Neuron (in vitro differentiated cells): ENCODE results near the gene SCARF2.
"Not testable (repeated sequence)": the region's sequence is repeated elsewhere in the genome, so short reads cannot be mapped to it uniquely, and the experiment has no call there.

Source experiments
- H2AFZ ChIP-seq: one replicate; pipeline ENCODE4 v1.6.1; 2013; ENCODE audit warnings: low read depth, mild to moderate bottlenecking, inconsistent platforms, low read length, moderate library complexity
- H3K27me3 ChIP-seq: one replicate; pipeline ENCODE4 v1.6.1; 2013; ENCODE audit warnings: low read length; ENCODE audit not compliant: insufficient read depth
- H3K36me3 ChIP-seq: one replicate; pipeline ENCODE4 v1.6.1; 2013; ENCODE audit warnings: low read length; ENCODE audit not compliant: insufficient read depth
- H3K4me1 ChIP-seq: one replicate; pipeline ENCODE4 v1.6.1; 2013; ENCODE audit warnings: low read length; ENCODE audit not compliant: insufficient read depth
- H3K4me3 ChIP-seq: 2 replicates; pipeline ENCODE4 v1.5.1; 2013; ENCODE audit warnings: mild to moderate bottlenecking, low read length, moderate library complexity
- H3K9me3 ChIP-seq: one replicate; pipeline ENCODE4 v1.6.1; 2013; ENCODE audit warnings: low read length

Gene SCARF2

GRCh38 chr22:20437613-20438426 is at the start of gene SCARF2:
SCARF2 (minus strand) TSS chr22:20437825; CDS start chr22:20437754, 71 bp downstream.
- Histone ChIP-seq H3K4me3 (peak within 1 kb of the TSS; percentile 97), H3K27me3 (no peaks in the 10 kb centered on the region), H3K36me3 (peaks cover 14% of the 10 kb centered on the region), H3K4me1 (peaks cover 19% of the 10 kb centered on the region), H2AFZ (peak within 1 kb of the TSS; percentile 93), H3K9me3 (no peaks in the 10 kb centered on the region)

- Histone ChIP-seq H3K9me3 (peaks cover 8% of the 10 kb centered on the region), H3K4me3 (no peak overlapping the region), H3K27me3 (no peaks in the 10 kb centered on the region), H3K36me3 (peaks cover 22% of the 10 kb centered on the region), H2AFZ (no peak overlapping the region), H3K4me1 (no peaks in the 10 kb centered on the region)
These were observed 48.6 kb upstream of the SCARF2 start for GRCh38 chr22:20486229-20486628.

GRCh38 chr22:20484948-20485683 is 47.5 kb upstream of the SCARF2 start:
- H3K36me3 ChIP-seq = peaks cover 22% of the 10 kb centered on the region
- no peaks in the 10 kb centered on the region for H3K4me1 ChIP-seq
- H3K4me3 ChIP-seq = no peak overlapping the region
- H3K9me3 ChIP-seq = peaks cover 10% of the 10 kb centered on the region
- H2AFZ ChIP-seq = no peak overlapping the region
- H3K27me3 ChIP-seq = no peaks in the 10 kb centered on the region

- Histone ChIP-seq H2AFZ (no peak overlapping the region), H3K36me3 (peaks cover 18% of the 10 kb centered on the region), H3K27me3 (no peaks in the 10 kb centered on the region), H3K4me3 (no peak overlapping the region), H3K4me1 (no peaks in the 10 kb centered on the region), H3K9me3 (peaks cover 10% of the 10 kb centered on the region)
These were observed 46.1 kb upstream of the SCARF2 start for GRCh38 chr22:20483771-20484170.

- not testable (repeated sequence) for H2AFZ ChIP-seq, H3K4me3 ChIP-seq, H3K27me3 ChIP-seq, H3K9me3 ChIP-seq, H3K4me1 ChIP-seq
- peaks cover 16% of the 10 kb centered on the region for H3K36me3 ChIP-seq
These were observed 45.5 kb upstream of the SCARF2 start for GRCh38 chr22:20483143-20483506.

- H3K27me3 ChIP-seq = no peaks in the 10 kb centered on the region
- H3K4me1 ChIP-seq = no peaks in the 10 kb centered on the region
- H3K9me3 ChIP-seq = peaks cover 10% of the 10 kb centered on the region
- H2AFZ ChIP-seq = no peak overlapping the region
- H3K36me3 ChIP-seq = peaks cover 12% of the 10 kb centered on the region
- no peak overlapping the region for H3K4me3 ChIP-seq
These were observed 42.1 kb upstream of the SCARF2 start for GRCh38 chr22:20479612-20480196.

GRCh38 chr22:20478059-20478458 is 40.4 kb upstream of the SCARF2 start:
- H3K36me3 ChIP-seq, H3K4me3 ChIP-seq, H3K27me3 ChIP-seq, H3K4me1 ChIP-seq, H2AFZ ChIP-seq, H3K9me3 ChIP-seq: not testable (repeated sequence)

GRCh38 chr22:20475569-20475968 is 37.9 kb upstream of the SCARF2 start:
- H2AFZ ChIP-seq, H3K27me3 ChIP-seq, H3K4me3 ChIP-seq, H3K9me3 ChIP-seq, H3K4me1 ChIP-seq: not testable (repeated sequence)
- H3K36me3 ChIP-seq = peaks cover 11% of the 10 kb centered on the region

GRCh38 chr22:20475115-20475436 is 37.5 kb upstream of the SCARF2 start:
- Histone ChIP-seq H3K27me3 (no peaks in the 10 kb centered on the region), H3K36me3 (peaks cover 12% of the 10 kb centered on the region), H3K9me3 (peaks cover 3% of the 10 kb centered on the region), H2AFZ (no peak overlapping the region), H3K4me3 (no peak overlapping the region), H3K4me1 (no peaks in the 10 kb centered on the region)

- Histone ChIP-seq H3K4me3 (no peak overlapping the region), H2AFZ (no peak overlapping the region), H3K27me3 (no peaks in the 10 kb centered on the region), H3K4me1 (no peaks in the 10 kb centered on the region), H3K9me3 (no peaks in the 10 kb centered on the region), H3K36me3 (peaks cover 22% of the 10 kb centered on the region)
These were observed 35.2 kb upstream of the SCARF2 start for GRCh38 chr22:20472629-20473442.

- Histone ChIP-seq H3K9me3 (no peaks in the 10 kb centered on the region), H2AFZ (no peak overlapping the region), H3K4me1 (no peaks in the 10 kb centered on the region), H3K27me3 (no peaks in the 10 kb centered on the region), H3K36me3 (peaks cover 26% of the 10 kb centered on the region), H3K4me3 (no peak overlapping the region)
These were observed 33.7 kb upstream of the SCARF2 start for GRCh38 chr22:20471126-20471833.

GRCh38 chr22:20470525-20470924 is 32.9 kb upstream of the SCARF2 start:
- not testable (repeated sequence) for H3K4me3 ChIP-seq, H2AFZ ChIP-seq, H3K27me3 ChIP-seq, H3K4me1 ChIP-seq, H3K9me3 ChIP-seq
- peaks cover 30% of the 10 kb centered on the region for H3K36me3 ChIP-seq
